Measurements from ENCODE around the gene NOS1AP. TPM values are rescaled to one million over a fixed set of nuclear protein-coding genes. Genes with fewer than 3 reads are reported as not detected.

NOS1AP gene
- total and polyA plus RNA-seq, 9 of the 15 experiments (the other 6 are each of a cell fraction or from before 2014, with no cell fraction given): 0.07 to 1.5 (median 0.22) TPM

DNA sequence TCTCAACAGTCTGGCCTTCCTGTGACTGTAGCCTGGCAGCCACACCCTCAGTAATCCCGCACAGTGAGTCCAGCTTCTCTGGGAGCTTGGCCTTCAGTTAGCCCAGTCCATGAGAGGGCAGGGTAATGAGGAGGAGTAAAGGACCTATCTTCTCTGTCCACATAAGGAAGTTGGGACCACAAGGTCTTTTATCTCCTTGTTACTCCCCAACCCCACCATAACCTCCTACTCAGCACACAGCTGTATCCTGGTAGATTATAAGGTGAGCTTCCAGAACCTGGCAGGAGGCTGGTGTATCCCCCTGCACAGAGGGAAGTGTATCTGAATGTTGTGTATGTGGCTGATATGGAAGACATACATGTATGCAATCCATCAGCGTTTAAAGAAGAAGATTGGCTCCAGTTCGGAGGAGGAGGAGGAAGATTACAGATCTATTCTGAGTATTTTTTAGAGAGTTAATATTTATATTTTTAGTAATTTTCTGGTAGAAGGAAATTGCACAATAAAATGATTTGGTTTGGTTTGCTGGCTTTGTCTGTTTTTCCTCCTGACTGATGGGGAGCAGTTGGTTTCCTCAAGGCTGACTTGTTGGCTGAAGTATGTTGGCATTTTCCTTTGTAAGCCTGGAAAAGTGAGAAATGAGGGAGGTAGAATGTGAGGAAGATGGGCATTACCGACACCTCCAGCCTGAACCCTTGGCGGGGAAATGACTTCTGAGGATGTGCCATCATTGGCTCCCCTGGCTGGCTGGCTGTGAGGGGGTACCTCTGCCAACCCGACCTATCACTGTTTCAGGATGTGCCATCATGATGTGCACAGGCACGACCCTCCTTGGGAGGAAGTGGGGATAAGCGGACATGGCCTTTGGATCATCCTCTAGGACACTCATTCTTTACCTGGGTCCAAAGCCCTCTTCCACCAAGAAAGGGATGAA lies 317.1 kb downstream of the NOS1AP start (continued):
- TF ChIP-seq ZNF318 (IDR thresholded peaks at IDR 0.05; ENCODE audit: borderline replicate concordance in 1 of 2, low read depth in 1 of 2): no peak
- no peak for TF ChIP-seq EWSR1 (IDR thresholded peaks at IDR 0.05; ENCODE audit: borderline replicate concordance, low read depth, partially characterized antibody)
- TF ChIP-seq POLR3A (IDR thresholded peaks at IDR 0.05; ENCODE audit: borderline replicate concordance, extremely low read depth, insufficient read depth, insufficient read length): no peak
- TF ChIP-seq, protein P1, sequence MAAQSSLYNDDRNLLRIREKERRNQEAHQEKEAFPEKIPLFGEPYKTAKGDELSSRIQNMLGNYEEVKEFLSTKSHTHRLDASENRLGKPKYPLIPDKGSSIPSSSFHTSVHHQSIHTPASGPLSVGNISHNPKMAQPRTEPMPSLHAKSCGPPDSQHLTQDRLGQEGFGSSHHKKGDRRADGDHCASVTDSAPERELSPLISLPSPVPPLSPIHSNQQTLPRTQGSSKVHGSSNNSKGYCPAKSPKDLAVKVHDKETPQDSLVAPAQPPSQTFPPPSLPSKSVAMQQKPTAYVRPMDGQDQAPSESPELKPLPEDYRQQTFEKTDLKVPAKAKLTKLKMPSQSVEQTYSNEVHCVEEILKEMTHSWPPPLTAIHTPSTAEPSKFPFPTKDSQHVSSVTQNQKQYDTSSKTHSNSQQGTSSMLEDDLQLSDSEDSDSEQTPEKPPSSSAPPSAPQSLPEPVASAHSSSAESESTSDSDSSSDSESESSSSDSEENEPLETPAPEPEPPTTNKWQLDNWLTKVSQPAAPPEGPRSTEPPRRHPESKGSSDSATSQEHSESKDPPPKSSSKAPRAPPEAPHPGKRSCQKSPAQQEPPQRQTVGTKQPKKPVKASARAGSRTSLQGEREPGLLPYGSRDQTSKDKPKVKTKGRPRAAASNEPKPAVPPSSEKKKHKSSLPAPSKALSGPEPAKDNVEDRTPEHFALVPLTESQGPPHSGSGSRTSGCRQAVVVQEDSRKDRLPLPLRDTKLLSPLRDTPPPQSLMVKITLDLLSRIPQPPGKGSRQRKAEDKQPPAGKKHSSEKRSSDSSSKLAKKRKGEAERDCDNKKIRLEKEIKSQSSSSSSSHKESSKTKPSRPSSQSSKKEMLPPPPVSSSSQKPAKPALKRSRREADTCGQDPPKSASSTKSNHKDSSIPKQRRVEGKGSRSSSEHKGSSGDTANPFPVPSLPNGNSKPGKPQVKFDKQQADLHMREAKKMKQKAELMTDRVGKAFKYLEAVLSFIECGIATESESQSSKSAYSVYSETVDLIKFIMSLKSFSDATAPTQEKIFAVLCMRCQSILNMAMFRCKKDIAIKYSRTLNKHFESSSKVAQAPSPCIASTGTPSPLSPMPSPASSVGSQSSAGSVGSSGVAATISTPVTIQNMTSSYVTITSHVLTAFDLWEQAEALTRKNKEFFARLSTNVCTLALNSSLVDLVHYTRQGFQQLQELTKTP (IDR thresholded peaks at IDR 0.05; ENCODE audit: low read depth in 1 of 2, partially characterized antibody in 2 of 2): no peak
- TF ChIP-seq NCOA4 (IDR thresholded peaks at IDR 0.05; ENCODE audit: partially characterized antibody): peak; percentile 45
- TF ChIP-seq E2F4 (CRISPR knock-in tag; IDR thresholded peaks at IDR 0.05; ENCODE audit: low read depth): no peak
- TF ChIP-seq TFAM (CRISPR knock-in tag; conservative IDR thresholded peaks at IDR 0.05): no peak
- TF ChIP-seq ZNF511 (CRISPR knock-in tag; IDR thresholded peaks at IDR 0.05): no peak
- no peak for TF ChIP-seq ZNF444 (CRISPR knock-in tag; IDR thresholded peaks at IDR 0.05)
